CD4-positive, alpha-beta T cell treated with Interleukin-6 for 4 hours (primary cell): ENCODE measurements around the gene PREB.

Experiments
- DNase-seq: peaks from one replicate; pipeline ENCODE4 v3.0.0-alpha.2; 2020; ENCODE audit warnings: mixed read lengths

PREB gene

DNA sequence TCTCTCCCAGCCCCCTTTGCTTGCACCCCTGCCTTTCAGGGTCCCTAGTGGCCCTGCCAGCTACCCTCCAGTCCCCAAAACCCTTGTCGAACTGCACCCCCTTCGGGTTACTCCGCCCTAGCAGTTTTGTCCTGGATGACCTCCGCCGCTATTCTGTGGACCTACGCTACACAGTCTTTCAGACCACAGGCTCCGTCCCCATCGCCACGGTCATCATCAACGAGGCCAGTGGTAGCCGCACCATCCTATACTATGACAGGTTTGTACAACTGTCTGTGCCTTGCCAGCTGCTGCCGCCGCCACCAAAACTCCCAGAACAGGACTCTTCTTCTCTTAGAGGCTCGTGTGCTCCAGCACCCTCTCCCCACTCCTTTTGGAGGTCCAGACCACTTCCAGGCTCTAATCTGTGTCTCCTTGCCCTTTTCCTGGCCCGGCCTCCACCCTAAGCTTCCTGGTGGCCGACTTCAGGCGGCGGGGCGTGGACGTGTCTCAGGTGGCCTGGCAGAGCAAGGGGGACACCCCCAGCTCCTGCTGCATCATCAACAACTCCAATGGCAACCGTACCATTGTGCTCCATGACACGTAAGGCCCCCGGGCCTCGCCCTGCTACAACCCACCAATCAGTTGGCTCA is 40.0 kb downstream of the PREB start:
- no peak for DNase-seq

DNA sequence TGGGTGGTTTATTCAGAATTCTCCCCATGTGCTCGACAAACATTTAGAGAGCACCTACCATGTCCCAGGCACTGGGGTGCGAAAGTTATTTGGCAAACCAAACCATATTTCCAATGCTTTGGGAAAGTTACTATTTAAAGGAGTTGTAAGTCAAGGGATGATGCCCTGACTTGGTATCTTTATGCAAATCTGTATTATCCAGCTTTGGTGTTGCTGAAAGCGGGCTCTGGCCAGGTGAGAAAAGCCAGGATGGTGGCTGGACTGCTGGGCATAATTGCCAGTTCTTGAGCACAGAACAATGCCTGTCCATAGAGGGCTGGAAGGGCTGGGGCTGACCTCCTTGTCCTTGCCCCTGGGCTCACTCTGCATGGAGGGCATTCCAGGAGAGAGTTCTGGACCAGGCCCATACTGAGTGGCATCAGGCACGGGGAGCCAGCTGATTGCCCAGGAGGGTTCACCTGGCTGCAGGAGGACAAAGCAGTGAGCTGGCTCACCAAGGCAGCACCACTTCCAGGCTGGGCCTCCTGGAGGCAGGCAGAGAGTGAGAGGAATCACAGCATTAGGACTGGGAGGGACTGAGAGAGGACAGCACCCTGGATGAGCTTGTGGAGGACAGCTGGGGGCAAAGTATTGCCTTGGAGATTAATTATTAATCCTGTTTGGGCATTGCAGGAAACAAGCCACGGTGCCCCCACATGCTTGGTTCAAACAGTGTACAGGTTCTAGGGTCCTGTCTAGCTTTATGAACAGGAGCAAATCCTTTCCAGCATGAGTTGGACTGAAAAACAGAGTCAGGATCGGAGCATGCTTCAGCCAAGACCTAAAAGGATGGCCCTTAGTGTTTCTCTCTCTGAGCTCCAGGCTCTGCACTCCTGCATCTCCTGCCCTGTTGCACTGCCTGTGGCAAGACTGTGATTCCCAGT is 40.7 kb downstream of the PREB start:
- DNase-seq = no peak

DNA sequence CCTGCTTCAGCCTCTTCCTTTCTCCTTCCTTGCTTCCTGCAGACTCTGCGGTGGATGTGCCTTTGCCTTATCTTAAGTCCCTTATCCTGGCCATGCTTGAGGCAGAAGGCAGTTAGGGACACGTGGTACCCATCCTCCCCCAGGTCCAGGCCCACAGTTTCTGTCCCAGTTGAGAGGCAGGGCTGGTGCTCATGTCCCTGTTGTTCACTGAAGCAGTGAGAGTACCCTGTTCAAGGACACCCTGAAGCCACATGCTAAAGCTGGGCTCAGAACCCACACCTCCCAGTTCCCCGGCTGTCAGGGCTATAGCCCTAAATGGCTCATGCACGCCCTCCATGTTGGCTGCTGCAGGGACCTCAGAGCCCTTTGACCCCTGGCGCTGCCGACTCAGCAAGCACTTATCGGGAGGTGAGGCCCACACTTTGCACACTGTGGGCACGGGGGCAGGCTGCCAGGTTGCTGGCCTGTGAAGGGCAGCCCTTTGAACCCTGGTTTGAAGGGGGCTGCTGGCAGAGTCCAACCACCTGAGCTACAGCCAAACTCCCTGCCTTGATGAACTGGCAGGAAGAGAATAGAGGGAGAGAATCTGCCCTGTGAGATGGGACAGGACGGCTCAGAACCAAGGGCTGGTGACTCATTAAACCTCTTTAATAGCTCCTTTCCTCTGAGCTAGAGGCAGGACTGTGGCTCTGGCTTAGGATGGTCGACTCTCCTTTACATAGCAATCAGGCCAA is 41.6 kb downstream of the PREB start:
- no peak for DNase-seq

DNA sequence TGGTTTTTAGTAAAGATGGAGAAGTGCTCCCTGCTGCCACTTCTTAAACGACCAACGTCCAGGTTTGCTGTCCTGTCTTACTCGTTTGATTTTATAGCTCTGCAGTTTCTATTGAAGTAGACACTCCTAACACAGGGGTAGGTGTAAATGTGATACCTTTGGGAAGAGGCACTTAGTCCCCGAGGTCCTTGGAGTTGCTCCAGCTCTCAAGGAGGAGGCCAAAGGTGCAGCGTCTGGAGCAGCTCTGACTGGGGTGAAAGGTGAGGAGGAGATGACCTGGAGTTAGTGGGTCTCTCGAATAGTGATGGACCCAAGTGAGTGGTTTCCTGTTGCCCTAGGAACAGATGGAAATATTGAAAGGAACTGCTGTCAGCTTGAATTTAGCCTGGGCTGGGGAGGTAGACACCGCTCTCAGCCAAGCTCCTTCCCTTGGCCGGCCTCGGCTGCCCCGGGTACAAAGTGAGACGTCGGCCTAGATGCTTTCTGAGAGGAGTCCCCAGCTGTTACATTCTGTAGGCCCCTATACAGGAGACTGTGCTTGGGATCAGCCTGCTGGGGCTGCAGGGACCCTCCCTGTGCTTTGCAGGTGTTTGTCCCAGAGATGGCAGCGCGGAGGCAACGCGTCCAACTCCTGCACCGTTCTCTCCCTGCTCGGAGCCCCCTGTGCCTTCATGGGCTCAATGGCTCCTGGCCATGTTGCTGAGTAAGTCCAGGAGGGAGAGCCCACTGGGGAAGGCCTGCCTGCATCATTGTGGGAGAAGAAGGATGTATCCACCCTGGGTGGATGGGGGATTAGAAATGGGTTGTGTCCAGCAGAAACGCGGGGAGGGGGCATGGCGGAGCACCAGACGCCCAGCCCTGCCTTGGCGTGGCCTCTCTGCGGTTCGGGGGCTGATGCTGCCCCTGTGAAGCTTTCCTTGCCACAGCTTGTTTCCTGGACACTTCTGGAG is 42.4 kb downstream of the PREB start:
- no peak for DNase-seq

DNA sequence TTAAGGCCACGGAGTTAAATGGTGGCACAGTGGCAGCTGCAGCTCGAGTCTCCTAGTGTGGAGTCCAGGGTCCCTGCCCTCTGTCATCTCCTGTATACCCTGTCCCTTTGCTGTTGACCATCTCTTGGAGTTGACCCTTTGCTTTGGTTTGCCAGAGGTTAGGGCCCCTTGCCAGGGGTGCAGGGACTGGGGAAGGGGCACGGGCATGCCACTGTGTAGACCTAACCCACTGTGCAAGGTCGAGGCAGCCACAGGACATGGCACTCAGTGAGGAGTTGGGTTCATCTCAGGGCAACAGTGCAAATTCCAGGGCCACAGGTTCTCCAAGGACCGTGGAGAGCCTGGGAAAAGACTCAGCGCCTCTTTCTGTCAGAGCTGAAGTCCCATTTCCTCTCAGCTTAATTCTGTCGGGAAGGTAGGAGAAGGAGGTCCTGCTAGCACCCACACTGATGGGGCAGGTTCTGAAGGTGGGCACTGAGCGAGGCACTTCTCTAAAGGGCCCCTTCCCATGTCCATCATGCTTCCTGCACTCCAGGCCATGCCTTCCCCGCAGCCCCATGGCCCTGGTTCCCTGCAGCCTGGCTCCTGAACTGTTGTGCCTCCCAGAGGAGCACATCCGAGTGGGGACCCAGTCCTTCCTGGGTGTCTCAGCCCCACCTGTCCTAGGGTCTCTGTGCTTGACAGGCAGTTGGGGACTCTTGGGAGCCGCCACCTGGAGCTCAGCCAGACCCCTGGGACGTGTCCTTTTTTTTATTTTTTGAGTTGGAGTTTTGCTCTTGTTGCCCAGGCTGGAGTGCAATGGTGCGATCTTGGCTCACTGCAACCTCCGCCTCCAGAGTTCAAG is 45.1 kb downstream of the PREB start:
- DNase-seq = no peak

DNA sequence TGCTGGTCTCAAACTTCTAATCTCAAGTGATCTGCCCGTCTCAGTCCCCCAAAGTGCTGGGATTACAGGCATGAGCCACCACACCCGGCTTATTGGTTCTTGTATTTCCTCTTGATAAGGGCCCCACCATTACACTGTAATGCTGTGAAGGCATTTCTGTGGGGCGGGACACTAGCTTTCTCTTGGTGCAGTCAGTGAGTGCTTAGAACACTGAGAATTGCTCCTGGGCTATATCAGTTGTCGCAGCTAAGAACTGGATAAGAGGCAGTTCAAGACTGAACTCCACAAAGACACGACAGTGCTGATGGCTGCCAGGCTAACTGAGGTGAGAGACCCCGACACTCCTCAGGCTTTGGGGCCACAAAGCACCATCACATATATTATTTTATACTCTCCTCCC is 45.8 kb downstream of the PREB start:
- DNase-seq = no peak

DNA sequence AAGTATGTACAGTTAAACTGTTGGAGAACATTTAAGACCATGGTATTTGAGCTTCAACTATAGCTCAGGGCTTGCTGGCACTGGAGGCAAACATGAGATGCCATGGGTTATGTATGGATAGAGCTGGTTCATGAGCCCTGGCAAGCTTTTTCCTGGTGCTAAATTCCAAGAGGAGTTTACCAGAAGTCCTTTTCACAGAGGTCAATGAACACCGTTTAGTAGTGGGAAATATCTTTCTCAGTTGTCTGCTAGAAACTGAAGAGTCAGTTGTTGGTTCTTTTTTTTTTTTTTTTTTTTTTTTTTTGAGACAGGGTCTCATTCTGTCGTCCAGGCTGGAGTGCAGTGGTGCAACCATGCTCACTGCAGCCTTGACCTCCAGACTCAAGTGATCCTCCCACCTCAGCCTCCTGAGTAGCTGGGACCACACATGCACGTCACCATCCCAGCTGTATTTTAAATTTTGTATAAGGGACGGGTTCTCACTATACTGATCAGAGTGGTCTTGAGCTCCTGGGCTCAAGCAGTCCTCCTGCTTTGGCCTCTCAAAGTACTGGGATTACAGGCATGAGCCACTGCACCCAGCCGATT is 46.5 kb downstream of the PREB start:
- DNase-seq = no peak

DNA sequence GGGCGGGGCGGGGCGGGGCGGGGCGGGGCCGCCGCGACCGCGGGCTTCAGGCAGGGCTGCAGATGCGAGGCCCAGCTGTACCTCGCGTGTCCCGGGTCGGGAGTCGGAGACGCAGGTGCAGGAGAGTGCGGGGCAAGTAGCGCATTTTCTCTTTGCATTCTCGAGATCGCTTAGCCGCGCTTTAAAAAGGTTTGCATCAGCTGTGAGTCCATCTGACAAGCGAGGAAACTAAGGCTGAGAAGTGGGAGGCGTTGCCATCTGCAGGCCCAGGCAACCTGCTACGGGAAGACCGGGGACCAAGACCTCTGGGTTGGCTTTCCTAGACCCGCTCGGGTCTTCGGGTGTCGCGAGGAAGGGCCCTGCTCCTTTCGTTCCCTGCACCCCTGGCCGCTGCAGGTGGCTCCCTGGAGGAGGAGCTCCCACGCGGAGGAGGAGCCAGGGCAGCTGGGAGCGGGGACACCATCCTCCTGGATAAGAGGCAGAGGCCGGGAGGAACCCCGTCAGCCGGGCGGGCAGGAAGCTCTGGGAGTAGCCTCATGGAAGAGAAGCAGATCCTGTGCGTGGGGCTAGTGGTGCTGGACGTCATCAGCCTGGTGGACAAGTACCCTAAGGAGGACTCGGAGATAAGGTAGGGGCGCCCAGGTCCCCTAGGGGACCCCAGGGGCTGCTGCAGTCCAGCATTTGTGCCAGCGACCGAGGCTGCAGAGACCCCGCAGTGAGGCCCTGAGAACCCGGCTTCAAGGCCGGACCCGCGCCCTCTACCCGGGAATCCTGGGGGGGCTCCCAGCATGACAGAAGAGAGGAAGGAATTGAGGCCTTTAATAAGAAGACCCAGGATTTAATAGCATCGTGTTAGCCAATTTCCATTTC is 47.5 kb downstream of the PREB start, which contains the start of gene KHK:
Gene KHK, plus strand, starts transcription at position 49 of the 870 bp plus-strand sequence. Its CDS starts 488 bp downstream, at position 537.
- DNase-seq = no peak

DNA sequence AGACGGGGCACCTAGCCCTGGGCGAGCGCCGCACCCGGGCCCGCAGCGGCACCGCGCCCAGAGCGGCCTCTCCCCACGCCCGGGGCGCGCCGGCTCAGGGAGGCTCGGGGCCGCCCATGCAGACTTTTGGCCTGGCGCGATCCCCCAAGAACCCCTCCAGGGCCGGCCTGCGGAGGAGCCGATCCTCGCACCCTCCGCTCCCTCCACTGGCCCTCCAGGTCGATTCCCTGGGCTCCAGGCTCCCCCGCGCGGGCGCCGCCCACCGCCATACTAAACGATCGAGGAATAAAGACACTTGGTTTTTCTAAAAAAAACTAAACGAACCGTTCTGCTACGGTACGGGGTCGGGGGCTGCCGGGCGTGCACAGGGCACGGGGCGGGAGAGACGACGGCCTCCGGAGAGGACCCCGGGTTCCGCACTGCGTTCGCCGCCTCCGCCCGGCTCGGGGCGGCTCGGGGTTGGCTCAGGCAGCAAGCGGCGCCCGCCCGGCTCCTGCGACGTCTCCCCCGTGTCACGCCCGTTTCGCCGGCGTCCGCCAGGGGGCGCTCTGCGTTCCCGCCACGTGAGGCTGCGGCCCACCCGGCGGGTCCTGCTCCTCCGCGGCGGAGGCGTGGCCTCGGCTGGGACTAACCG is 48.2 kb downstream of the PREB start:
- DNase-seq = peak; percentile 98

DNA sequence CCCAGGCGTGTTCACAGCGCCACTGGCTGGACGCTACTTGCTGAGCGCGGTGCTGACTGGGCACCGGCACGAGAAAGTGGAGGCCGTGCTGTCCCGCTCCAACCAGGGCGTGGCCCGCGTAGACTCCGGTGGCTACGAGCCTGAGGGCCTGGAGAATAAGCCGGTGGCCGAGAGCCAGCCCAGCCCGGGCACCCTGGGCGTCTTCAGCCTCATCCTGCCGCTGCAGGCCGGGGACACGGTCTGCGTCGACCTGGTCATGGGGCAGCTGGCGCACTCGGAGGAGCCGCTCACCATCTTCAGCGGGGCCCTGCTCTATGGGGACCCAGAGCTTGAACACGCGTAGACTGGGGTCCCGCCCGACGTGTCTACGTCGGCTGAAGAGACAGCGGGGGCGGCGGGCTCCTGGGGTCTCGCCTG is 48.8 kb downstream of the PREB start:
- DNase-seq = peak; percentile 46

DNA sequence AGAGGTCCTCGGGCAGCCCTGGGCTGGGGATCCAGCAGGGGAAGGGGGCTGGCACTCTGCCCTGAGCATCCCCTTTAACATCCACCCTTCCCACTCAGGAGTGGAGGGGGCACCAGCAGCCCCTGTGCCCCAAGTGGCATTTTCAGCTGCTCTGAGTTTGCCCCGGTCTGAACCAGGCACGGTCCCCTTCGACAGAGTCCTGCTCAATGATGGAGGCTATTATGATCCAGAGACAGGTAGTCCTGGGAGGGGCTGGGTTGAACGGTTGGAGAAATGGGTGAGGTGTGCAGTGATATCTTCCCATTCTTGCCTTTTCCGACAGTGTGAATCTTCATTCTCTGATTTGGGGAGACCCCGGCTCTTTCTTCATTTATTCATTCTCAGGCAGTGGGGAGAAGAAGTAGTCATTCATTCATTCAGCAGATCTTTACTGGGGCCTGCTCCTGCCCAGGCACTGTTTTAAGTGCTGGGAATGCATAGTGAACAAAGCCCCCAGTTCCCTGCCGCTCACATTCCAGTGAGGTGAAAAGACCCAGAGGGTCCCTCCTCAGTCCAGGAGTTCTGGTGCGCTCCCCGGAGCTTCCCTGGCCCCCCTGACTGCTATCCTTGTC is 49.3 kb downstream of the PREB start:
- DNase-seq = no peak

DNA sequence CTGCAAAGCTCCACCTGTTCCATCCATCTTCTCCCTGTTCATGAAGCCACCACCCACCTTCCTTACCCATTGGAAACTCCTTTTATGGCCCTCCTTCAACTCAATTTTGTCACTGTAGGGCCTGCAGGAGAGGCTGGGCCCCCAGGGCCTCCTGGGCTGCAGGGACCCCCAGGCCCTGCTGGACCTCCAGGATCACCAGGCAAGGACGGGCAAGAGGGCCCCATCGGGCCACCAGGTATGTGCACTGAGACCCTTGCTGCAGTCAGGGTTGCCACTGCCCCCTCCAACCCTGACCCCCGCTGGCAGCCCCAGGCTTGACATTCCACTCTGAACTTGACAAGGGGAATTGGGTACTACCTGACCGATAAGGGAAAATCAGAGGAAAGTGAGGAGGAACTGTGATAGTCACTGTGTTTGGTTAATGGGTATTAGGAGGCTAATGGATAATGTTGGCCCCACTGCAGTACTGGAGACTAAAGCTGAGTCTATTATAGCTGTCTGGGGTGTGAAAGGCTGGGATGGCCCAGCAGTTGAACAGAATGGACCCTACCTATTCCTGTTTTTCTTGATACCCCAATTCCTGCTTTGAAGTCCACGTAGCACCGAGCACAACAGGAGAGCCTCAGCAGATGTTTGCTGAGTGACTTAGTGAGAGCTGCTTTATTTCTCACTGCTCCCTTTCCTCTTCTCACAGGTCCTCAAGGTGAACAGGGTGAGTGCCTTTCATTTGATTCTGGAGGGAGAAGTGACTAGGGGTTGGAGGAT is 50.0 kb downstream of the PREB start:
- DNase-seq = no peak

DNA sequence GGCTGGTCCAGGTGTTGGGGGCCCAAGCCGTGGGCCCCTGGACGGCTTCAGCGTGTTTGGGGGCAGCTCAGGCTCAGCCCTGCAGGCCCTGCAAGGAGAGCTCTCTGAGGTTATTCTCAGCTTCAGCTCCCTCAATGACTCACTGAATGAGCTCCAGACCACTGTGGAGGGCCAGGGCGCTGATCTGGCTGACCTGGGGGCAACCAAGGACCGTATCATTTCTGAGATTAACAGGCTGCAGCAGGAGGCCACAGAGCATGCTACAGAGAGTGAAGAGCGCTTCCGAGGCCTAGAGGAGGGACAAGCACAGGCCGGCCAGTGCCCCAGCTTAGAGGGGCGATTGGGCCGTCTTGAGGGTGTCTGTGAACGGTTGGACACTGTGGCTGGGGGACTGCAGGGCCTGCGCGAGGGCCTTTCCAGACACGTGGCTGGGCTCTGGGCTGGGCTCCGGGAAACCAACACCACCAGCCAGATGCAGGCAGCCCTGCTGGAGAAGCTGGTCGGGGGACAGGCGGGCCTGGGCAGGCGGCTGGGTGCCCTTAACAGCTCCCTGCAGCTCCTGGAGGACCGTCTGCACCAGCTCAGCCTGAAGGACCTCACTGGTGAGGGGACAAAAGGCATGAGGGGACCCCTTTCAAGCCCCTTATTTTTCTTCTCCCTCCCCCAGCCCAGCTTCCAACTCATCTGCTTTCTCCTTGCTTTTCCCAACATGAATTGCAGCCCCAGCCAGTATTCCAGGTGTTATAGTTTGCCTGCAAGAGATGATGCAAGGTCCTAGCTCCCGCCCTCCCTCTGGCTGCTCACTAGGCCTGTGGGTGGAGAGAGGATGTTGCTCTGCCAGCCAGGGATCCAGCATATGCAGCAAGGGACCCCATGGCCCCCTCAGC is 50.8 kb downstream of the PREB start:
- no peak for DNase-seq

DNA sequence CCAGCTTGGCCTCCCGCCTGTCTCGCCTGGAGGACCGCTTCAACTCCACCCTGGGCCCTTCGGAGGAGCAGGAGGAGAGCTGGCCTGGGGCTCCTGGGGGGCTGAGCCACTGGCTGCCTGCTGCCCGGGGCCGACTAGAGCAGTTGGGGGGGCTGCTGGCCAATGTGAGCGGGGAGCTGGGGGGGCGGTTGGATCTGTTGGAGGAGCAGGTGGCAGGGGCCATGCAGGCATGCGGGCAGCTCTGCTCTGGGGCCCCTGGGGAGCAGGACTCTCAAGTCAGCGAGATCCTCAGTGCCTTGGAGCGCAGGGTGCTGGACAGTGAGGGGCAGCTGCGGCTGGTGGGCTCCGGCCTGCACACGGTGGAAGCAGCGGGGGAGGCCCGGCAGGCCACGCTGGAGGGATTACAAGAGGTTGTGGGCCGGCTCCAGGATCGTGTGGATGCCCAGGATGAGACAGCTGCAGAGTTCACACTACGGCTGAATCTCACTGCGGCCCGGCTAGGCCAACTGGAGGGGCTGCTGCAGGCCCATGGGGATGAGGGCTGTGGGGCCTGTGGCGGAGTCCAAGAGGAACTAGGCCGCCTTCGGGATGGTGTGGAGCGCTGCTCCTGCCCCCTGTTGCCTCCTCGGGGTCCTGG is 51.5 kb downstream of the PREB start:
- DNase-seq = no peak

DNA sequence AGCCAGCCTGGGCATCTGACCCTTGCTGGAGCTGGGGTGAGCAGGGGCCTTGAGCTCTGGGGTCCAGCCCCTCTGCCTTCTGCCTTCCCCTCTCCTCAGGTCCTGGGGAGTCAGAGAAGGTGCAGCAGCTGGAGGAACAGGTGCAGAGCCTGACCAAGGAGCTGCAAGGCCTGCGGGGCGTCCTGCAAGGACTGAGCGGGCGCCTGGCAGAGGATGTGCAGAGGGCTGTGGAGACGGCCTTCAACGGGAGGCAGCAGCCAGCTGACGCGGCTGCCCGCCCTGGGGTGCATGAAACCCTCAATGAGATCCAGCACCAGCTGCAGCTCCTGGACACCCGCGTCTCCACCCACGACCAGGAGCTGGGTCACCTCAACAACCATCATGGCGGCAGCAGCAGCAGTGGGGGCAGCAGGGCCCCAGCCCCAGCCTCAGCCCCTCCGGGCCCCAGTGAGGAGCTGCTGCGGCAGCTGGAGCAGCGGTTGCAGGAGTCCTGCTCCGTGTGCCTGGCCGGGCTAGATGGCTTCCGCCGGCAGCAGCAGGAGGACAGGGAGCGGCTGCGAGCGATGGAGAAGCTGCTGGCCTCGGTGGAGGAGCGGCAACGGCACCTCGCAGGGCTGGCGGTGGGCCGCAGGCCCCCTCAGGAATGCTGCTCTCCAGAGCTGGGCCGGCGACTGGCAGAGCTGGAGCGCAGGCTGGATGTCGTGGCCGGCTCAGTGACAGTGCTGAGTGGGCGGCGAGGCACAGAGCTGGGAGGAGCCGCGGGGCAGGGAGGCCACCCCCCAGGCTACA is 52.3 kb downstream of the PREB start:
- DNase-seq = no peak
